H1 (cell line): Measurements from ENCODE around the gene NHS.

ENCODE experiments used
- KDM5A ChIP-seq: fragments of 200-600 bp; IDR thresholded peaks from 2 replicates; pipeline ENCODE4 v1.7.1; 2012; ENCODE audit warnings: mild to moderate bottlenecking, low read length, inconsistent platforms, mixed read lengths
- SP2 ChIP-seq: IDR thresholded peaks from 2 replicates; pipeline ENCODE4 v1.6.1; 2012; ENCODE audit warnings: mild to moderate bottlenecking, low read length, inconsistent platforms
- TAF1 ChIP-seq: IDR thresholded peaks from 2 replicates; pipeline ENCODE4 v1.6.1; 2011; ENCODE audit warnings: mild to moderate bottlenecking, low read depth, low read length
- TBP ChIP-seq: IDR thresholded peaks from 2 replicates; pipeline ENCODE4 v1.6.1; 2011; ENCODE audit warnings: low read depth, low read length, improper control_type of control experiment

- no peak for TF ChIP-seq TBP
- TF ChIP-seq KDM5A = no peak
- TF ChIP-seq TAF1 = no peak
- TF ChIP-seq SP2 = no peak
These were observed 834 bp downstream of the NHS start for GRCh38 chrX:17375637-17376430.
